ENCODE results near the gene ABI1.
A peak's percentile ranks its signal among the peaks of the same experiment; 100 is the strongest.

ABI1 gene

DNA sequence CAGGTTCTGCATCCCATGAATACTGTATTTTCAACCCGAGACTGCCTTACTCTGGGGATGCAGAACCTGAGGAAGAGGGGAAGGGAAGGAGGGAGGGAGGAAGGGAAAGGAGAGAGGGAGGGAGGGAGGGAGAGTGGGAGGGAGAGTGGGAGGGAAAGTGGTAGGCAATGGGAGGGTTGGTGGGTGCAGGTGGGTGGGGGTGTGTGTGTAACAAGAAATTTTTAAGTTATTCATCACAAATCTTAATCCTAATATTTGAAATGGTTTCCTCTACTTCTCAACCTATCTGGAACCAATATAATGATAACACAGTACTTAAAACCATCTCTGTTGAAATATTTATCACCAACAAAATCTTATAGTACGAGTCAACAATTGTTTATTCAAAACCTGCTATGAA lies 95.2 kb downstream of the ABI1 start:
- DNase-seq = no peak

DNA sequence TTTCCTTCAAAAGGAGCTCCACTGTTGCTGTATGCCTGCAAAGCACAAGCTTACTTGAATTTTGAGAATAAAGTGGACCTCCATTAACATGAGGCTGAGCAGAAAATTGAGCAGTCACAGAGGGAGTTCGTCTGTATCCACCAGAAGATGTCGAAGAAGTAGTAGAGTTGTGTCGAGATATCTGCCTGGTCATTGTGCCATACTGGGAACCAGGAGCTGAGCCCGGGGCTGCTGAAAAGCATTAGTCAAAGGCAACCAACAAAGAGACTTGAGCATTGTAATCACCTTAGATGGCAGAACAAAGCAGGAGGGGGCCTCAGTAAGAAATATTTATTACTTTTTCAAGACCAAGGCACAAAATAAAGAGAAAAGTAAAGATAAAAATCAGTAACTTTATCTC lies 101.8 kb downstream of the ABI1 start:
- DNase-seq = no peak

DNA sequence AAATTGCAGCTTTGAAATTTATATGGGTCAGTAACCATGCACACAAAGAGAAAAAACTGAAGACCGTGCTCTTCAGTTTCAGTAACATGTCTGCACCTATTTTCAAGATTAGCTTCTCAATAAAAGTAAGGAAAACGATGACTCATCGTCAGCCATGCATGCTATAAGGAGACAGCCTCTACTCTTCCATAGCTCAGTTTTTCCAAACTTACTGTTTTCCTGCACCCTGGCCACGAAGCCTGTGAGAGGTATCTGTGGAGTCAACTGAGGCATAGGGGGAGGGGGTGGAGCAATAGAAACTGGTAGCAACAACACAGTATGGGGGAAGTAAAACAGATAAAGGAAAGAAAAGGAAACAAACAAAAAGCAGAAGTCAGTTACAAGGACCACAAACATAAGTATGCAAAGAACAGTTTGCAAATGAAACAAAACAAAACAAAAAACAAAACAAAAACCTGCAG lies 105.3 kb downstream of the ABI1 start:
- DNase-seq = no peak

DNA sequence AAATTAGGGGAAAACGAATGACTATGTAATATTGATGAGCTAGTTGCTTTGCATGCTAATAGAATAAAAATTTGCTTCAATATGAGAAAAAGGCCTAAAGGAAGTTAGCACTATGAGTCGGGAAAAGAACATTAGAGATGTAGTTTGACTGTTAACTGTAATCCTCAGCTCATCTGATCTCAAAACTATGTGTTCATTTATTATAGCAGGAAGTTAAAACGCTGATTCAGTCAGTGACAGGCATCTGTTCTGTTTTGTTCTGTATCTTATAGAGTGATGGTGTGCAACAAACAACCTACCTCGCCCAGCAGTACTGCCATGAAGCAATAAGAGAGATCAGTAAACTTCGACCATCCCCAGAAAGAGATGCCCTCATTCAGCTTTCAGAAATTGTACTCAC lies 114.7 kb downstream of the ABI1 start:
- no peak for DNase-seq

DNA sequence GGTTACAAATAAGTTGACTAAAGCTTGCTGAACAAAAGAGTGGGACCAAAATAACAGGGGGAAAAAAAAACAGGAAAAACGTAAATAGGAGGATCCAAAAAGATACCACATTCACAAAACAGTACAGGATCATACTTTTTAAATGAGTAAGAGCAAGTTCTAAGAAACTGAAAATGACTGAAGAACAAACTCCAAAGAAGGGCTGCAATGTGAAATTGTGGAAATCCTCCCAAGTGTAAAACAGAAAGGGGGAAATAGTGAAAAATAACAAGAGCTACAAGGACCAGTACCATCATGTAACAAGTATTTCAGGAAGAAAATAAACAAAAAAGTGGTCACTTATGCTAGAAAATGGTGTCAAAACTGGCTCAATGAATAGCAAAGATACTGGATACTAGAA lies 116.9 kb downstream of the ABI1 start:
- DNase-seq = no peak

DNA sequence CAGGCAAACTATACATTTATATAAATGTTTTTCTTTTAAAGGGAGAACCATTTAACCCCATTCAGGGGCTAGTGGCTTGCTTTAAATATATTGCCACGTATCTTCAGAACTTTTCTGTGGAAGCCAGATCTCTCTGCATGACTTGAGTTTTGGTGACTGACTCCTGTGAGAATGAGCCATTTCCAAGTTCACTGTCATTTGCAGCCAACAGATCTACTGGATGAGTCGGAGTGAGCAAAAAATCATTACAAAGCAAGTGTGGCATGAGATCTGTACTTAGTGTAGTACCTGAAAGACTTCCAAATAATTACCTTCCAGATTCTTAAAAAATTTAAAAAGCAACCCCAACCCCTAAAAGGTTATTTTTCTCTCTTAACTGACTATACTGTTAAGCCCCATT lies 117.7 kb downstream of the ABI1 start:
- DNase-seq = no peak

DNA sequence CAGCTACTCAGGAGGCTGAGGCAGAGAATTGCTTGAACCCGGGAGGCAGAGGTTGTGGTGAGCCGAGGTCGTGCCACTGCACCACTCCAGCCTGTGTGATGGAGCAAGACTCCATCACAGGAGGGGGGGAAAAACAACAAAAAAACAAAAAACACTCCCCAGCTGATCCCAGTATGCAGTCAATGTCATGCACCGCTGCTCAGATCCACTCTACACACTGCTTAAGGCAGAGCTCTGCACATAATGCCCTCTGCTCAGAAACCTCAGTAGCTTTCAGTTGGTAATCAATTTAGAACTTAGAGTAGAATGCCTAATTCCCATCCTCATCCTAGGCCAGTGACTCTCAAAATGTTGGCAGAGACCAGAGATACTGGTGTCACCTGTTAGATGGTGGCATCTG lies 119.4 kb downstream of the ABI1 start:
- no peak for DNase-seq

DNA sequence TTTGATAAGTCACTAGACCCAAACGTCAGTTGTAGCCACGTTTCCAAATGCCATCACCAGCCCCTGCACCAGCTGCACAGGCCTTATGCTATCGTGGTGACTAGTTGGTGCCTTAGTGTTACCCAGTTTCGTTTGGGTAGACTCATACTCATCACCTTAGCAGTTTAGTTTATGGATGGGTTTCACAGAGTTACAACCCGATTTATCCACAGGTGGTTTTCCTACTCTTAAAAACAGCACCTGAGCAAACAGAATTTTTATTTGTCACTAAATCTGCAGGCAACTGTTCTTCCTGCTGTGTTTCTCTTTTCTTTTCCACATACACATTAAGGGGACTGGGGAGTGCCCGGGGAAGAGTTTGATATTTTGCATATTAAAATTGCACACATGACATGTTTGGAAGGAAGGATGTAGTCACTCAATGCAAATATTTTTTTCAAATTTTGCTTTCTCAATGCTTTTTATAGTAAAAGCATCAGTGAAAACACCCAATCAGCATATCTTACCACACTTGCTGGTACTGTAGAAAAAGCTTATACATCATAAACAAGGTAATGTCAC lies 121.6 kb downstream of the ABI1 start:
- no peak for DNase-seq

DNA sequence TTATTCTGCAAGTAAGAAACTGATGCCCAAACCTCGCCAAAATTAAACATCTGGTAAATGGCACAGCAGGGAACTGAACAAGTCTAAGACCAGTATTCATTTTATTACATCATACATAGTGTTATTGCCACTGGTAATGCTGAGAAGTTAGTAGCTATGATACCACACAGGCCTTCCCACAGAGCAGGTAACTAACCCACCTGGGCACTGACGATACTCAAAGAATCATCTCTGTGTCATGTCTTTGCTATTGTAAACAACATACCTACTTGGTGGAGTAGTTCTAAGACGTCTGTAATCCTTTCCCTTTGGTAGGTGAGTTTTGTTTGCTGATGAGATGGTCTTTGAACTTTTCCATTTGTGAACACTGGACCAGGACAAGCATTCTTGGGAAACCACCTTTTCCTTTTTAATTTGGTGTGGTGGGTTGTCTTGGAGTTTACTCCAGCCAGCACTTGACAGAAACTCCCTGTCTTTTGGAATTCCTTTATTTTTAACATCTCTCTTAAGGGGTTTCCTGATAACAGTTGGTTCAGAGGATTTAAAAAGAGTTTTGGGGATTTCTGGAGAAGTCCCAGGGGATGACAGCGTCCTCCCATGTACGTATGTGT lies 122.4 kb downstream of the ABI1 start:
- no peak for DNase-seq

DNA sequence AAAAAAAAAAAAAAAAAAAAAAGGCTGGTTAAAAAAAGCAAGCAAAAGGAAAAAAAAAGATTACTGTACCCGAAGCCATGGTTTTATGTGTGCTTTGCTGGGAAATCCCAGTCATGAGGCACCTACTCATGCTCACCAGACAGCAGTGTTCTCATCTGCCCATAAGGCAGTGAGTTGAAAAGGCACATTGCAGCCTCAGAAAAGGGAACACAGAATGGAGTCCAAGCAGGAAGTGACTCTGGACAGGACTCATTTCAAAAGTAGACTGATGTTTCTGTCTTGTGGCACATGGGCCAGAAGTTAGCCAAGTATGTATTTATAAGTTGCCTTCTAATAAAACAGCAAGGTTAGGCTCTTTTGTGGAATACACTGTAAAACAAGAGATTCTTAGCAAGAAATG lies 123.0 kb downstream of the ABI1 start:
- no peak for DNase-seq

DNA sequence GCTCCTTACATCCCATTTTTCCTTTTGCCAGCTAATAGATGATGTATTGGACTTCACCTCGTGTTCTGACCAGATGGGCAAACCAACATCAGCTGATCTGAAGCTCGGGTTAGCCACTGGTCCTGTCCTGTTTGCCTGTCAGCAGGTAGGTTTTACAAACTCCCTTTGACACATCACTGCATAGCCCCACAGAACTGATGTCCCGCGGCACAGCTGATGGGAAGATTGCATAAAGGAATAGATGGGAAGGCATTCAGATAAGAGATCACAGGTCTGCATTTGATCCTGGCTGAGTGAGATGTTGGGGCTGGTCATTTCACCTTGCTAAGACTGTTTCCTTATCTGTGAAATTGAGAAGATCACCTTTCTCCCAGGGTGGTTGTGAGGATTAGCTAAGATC lies 125.3 kb downstream of the ABI1 start:
- DNase-seq = no peak

DNA sequence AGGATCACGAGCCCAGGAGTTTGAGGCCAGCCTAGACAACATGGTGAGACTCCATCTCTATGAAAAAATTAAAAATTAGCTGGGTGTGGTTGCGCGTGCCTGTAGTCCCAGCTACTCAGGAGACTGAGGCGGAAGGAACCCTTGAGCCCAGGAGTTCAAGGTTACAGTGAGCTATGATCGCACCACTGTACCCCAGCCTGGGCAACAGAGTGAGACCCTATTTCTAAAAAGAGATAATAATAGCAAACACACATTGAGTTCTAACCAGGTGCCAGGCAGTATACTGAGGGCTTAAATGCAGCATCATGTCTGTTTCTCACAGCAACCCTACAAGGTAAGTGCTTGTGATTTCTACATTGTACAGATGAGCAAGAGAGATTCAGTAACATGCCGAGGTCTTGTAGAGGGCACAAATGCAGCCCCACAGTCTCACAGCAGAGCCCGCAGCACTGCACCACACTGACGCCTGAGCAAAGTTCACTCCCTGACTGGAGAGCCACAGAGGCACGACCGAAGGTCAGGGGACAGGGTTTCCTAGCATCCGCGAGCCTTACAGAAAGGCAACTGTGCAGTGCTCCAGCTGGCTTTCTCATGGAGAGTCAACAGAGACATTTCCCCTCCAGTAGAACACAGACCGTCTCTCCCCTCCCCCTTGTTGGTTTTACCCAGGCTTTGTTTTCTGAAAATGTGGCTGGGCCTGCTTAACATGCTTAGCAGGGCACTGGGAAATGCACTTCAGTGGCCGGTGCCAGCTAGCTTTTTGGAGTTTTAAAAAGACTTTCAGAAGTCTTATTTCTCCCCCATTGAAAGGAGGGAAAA lies 126.8 kb downstream of the ABI1 start:
- DNase-seq = no peak

DNA sequence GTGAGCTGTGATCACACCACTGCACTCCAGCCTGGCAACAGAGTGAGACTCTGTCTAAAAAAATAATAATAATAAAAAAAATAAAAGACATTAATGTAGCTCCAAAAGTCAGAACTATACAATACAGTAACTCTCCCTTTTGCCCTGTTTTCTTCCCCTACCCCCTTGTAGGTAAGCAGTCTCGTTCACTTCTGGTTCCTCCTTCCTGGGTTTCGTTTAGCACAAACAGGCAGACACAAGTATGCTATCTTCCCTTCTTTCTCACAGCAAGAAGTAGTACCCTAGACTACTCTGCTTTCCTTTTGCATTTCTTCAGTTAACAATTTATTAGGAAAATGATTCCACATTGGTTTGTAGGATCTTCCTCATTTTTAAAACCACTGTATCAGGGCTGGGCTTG lies 130.2 kb downstream of the ABI1 start:
- DNase-seq = no peak

DNA sequence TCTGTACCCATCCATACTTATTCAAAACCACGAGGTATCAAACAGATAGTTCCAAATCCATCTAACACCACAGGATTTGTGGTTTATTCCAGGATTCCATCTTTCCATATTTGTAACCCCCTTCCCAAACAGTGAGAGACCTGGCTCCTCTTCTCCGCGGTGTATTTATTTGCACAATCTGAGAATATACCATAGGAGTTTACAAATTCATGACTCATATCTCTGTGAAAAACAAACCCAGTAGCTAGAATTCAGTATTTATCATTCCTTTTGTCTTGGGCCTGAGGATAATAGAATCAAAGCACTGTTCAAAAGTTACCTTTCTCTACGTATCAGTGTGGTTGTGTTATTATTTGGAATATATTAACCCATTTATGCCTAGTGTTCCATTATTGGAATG lies 131.4 kb downstream of the ABI1 start:
- no peak for DNase-seq

DNA sequence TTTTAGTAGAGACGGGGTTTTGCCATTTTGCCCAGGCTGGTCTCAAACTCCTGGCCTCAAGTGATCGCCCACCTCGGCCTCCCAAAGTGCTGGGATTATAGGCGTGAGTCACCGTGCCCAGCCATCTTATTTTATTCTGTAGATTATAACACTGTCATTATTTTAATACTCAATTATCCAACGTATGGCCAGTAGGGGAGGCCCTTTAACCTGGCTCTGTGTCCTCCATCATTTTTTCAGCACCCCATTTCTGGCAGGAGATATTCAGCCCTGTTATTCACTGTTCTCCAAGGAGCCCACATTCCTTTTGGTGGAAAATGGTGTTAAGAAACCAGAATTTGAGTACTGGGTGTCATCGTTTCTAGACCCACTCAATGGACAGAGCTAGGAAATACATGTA lies 131.8 kb downstream of the ABI1 start:
- DNase-seq = no peak

DNA sequence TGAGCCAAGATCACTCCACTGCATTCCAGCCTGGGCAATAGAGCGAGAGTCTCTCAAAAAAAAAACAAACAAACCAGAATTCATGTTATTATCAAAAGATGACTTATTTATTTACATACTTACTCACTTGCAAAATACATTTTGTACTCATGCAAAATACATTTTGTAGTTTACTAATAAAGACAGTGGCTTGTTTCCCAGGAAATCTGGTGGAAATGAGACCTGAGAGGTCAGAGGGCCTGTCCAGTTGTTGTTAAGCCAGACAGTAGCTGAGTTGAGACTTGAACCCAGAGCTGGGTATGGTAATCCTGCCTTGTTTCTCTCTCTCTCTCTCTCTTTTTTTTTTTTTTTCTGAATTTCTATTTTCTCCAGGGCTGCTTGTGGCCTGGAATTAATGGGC lies 133.8 kb downstream of the ABI1 start:
- DNase-seq = no peak

DNA sequence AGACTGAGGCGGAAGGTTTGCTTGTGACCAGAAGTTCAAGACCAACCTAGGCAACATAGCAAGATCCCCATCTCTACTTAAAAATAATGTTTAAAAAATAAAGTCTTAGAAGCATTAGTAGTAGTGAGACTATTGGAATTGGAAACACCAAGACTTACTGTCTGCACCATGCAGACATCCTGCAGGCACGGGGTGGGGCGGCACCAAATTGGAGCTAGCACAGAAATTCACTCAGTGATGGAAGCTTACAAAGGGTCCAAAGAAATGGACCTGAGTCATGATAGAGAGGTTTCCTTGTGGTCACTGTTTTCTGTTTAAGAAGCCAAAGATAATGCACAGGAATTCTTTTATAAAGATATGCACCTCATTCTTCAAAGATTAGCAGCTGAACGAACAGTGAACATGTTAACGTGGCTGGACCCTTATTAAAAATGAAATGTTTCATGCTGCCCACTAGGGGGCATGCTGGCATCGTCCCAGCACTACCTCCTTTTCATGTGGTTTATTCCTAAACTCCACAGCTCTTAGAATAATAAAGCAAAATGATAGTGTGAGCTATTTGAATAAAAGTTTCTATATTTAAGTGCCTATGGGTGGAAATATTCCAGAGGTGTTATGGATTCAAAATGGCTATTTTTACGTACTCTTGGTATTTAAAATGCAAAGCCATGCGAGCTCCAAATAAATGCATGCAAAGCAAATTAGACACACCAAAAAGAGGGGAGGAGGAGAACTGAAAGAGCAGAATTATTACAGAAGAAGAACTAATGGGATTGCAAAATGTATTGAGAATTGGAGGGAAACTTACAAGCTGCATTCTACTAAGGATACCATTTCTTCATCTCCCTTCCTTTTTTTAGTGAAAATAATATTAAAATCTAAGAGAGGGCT lies 134.7 kb downstream of the ABI1 start:
- DNase-seq = peak; percentile 13

DNA sequence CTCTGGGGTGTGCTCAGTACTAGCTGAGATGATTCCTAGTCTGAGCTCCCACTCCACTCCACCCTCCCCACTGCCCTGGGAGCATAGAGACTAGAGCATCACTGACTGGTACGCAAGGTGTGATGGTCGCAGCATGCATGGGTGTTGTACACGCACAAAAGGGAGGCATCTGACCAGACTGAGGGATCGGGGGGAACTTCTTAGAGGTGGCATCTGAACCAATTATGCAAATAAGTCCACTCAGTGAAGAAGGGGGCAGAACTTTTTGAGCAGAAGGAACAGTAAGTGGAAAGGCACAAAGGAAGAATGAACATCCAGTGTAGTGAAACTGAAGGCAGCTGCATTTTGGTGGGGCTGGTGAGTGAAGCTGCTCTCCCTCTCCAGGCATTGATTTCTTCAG lies 137.7 kb downstream of the ABI1 start:
- DNase-seq = no peak

DNA sequence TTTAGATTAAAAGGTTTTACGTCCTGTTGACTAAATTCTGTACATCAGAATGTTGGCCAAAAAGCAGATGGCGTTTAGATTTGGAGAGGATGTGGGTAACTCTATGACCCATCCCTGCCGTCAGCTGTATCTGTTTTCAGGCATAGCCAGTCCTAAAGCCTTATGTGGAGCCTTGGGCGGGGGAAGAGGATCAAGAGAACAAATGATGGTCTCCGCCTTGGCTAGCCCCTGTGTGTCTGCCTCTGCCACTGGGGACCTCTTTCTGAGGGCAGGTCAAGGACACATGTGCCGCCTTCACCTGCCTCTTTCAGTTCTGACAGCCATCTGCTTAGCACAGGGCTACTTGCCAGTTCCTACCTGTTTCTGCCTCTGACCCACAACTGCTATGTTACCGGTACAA lies 139.2 kb downstream of the ABI1 start:
- no peak for DNase-seq

DNA sequence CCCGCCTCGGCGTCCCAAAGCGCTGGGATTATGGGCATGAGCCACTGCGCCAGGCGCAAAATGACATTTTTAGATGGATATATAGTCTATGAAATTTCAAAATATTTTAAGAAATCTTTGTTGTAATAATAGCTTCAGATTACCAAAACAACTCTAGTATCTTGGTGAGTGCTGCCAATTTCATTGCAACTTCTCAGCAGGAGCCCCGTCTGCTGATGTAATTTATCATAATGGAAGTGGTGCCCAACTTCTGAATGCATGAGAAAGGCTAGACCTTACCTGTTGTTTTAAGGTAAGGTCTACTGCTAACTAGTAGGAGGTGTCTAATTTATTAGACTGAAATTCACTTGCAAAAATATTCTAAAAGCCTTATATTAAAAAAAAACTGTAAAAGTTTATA lies 143.3 kb downstream of the ABI1 start:
- DNase-seq = no peak

DNA sequence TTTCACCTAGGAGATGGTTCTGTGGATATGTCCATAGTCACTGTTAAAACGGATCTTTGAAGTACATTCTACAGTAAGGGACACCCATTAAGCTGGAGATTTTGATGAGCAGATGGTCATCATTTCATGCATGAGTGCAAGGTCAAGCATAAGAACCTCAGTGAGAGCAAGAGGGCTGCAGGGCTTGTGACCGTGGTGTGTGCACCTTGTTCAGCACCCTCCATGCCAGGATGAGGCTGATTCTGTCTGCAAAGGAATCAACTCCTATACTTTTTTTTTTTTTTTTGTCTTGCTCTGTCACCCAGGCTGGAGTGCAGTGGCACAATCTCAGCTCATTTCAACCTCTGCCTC lies 145.6 kb downstream of the ABI1 start:
- DNase-seq = no peak

DNA sequence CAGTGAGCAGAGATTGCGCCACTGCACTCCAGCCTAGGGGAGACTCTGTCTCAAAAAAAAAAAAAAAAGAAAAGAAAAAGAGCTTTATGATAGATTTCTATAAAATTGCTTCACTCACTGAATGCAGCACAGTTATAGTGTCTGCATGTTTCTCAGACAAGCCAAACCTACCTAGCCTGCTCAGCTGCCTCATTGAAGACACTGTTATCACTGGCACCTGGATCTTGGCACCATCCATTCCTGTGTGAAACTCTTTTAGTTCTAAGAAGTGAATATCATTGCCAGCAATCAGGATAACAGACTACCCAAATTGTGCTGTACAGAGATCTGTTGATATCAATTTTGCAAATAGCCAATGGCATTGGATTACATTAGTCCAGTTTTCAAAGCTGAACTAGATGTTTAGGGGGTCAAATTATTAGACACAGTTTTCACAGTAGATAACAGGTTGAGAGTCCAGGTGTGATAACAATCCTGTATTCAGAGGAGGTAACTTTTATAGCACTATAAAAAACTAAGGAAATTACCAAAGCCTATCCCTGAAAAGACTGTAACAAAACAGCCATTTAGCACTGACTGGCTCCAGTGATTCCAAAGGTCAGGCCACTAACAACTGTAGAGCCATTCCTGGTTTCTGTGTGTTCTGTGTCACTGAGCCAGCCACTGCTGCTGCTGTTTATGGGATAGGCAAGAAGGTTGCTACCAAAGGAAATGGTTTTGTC lies 146.2 kb downstream of the ABI1 start:
- no peak for DNase-seq

DNA sequence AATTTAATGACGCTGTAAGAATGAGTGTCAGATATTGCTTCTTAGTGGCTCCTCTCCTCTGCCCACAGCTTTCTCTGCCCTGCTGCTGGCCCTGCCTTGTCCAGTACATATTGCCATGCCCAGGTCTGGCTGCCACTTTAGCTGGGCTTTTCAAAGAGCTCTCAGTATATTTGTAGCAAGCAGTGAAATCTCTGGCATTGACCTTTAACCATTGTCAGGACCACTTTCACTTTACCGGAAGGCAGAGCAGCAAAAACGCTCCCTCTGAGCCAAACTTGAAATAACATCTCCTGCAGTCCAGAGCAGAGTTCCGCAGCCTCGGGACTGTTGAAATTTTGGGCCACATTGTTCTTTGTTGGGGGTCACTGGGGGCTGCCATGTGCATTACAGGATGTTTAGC lies 149.4 kb downstream of the ABI1 start:
- no peak for DNase-seq
